Keratinocyte (primary cell): ENCODE results near the gene OLIG2.

Source experiments
- CTCF ChIP-seq, 3 experiments: IDR thresholded peaks in 1 of 3; conservative IDR thresholded peaks in 1 of 3; optimal IDR thresholded peaks in 1 of 3; 2 replicates in 2 of 3; 3 replicates in 1 of 3; pipeline versions ENCODE3 to v1.5.1; 2011; ENCODE audit warnings: low read length in 3 of 3, mild to moderate bottlenecking in 3 of 3, moderate library complexity in 2 of 3, control low read depth in 1 of 3, inconsistent platforms in 1 of 3; ENCODE audit not compliant: insufficient read depth in 2 of 3; ENCODE audit errors: extremely low read depth in 1 of 3
- EZH2 ChIP-seq: IDR thresholded peaks from one replicate; pipeline ENCODE4 v1.6.1; 2012; ENCODE audit warnings: inconsistent platforms, mild to moderate bottlenecking, low read length, moderate library complexity

DNA sequence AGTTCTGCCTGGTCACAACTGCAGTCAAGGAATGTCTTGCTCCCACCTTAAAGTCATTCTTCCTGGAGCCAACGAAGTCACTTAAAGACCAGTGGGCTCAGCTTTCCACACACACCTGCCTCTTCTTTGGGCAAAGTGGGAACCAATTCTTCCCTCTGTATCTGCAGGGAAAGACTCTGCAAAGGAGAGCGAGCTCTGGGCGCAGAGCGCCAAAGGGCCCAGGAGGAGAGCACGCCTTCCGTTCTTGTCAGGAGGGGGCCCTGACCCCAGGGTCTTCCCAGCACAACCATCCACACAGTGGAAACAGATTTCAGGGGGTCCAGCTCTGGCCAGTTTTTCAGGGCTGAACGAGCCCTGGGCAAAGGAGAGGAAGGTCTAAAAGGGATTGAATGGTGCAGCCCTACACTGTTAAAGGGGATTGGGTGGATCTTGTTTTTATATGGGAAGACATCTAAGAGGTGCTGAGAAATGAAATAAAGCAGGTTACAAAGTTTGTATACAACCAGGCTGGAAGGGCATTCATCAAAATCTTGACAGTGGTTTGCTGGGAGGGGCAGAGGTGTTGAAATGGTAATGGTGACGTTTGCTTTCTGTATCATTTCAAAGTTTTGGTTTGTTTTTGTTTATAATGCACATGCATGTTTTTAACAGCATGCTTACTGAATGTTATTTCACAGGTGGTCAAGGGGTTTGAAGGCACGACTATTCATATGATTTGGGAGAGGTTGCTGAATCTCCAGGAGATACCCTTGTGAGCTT is 6.8 kb upstream of the OLIG2 start:
- TF ChIP-seq CTCF (optimal IDR thresholded peaks at IDR 0.05 in 1 of 3, IDR thresholded peaks at IDR 0.05 in 1 of 3, conservative IDR thresholded peaks at IDR 0.05 in 1 of 3; ENCODE audit: extremely low read depth in 1 of 3, insufficient read depth in 2 of 3, low read length in 3 of 3) (no peak), EZH2 (no peak)
